GM19240 (cell line): ENCODE measurements around the gene HLA-DRB5.
"Not testable (repeated sequence)": the region's sequence is repeated elsewhere in the genome, so short reads cannot be mapped to it uniquely, and the experiment has no call there.

Experiments
- DNase-seq: peaks from one replicate; pipeline ENCODE4 v3.0.0; 2011; ENCODE audit warnings: low spot score; ENCODE audit not compliant: insufficient read length

Gene HLA-DRB5

DNA sequence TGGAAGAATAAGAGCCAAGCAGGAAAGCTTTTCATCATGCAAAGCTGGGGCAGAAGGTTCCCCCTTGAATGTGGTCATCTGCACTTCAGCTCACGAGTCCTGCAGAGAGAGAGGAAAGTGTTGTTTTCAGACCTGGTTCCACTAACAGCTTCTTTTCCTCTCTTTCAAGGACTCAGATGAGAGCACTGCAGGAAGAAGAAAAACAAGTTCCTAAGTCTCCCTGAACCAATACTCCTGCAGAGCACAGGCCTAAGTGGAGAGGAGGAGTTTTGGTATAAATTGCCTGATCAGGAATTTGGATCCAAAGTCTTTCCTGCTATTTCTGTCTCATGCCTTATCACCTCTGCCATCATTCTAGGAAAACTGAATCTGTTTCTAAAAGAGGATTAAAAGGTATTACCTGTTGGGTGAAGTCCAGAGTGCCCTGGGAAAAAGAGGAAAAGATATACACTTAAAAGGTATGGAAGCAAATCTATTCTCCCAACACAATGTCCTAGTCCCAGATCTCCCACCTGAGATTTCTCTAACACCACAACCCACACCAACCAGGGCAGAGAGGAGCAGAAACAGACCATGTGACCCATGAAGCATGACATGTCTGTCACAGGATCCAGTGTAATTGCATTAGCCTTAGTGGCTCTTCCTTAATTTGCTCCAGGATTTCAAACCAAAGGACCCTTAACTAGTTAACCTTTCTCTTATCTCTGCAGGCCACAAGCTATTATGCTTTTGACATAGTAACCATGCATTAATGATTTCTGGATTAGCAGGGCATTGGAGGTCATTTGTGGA, 12.2 kb downstream of the HLA-DRB5 start:
- no peak for DNase-seq

DNA sequence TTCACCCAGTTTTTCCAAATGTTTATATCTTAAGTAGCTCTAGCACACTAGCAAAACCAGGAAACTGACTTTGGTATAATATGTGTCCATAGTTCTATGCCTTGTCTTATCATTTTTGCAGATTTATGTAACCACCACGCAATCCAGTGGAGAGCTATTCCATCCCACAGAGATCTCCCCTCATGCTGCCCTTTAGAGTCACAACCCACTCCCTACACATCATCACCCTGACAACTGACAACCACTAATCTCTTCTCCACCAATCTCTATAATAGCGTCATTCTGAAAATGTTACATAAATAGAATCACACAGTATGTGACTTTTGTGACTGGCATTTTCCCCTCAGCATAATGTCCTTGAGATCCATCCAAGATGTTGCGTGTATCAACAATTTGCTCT, 29.1 kb downstream of the HLA-DRB5 start:
- no peak for DNase-seq

DNA sequence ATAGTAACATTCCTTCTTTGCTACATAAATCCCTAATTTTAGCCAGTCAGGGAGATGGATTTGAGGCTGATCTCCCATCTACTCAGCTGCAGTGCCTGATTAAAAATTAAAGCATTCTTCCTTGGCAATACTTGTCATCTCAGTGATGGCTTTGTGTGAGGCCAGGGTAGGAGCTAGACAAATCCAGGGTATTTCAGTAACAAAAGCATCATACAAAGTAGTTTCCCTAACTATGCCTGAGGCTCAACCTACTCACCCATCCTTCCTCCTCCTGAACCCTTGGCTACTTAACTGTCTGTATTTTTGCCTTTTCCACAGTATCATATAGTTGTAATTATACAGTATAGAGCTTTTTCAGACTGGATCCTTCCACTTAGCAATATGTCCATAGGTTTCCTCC, 37.7 kb downstream of the HLA-DRB5 start:
- DNase-seq: no peak

DNA sequence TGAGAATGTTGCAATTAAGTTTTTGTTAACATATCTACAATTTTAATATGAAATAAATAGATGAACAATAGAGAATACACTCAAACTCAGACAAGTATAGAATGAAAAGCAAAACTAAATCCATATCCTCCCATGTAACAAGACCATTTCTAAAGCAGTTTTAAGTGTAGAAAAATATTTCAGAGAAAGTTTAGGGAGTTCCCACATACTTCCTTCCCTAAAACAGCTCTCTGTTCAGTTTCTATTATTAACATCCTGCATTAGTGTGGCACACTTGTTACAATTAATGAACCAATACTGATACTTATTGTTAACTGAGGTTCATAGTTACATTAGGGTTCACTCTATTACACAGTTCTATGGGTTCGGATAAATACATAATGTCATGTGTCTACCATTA, 38.4 kb downstream of the HLA-DRB5 start:
- DNase-seq: no peak

DNA sequence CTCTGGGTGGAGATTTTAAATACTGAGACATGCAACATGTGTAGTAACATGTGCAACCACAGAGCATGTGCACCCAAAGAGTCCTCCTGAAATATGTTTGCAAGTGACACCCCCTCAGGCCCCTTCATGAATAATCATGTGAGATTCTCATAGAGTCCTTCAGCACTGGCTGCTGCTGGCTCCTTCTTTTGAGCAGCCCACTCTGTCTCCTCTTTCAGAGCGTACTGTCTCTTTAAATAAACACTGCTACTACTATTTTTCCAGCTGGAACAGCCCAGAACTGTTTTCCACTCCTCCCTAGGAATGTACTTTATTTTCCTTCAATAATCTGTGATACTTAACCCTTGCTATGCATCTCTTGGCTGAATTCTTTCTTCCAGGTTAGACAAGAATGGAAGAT, 42.0 kb downstream of the HLA-DRB5 start:
- DNase-seq: no peak

DNA sequence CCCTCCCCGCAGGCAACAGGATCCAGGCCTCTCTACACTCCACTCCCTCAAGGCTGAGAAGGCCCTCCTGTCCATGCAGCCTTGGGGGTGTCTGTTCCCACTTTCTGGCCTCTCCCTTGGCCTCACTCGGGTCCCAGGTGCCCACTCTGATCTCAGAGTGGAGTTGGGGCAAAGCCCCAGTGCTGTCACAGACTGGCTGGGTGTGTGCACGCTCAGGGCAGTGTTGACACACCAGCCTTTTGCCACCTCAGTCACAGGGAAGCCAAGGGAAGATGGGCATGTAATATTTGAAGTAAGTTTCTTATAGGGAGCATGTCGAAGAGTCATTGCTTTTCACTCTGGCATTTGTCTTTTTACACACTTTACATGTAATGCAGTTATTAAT, 45.5 kb downstream of the HLA-DRB5 start:
- no peak for DNase-seq

DNA sequence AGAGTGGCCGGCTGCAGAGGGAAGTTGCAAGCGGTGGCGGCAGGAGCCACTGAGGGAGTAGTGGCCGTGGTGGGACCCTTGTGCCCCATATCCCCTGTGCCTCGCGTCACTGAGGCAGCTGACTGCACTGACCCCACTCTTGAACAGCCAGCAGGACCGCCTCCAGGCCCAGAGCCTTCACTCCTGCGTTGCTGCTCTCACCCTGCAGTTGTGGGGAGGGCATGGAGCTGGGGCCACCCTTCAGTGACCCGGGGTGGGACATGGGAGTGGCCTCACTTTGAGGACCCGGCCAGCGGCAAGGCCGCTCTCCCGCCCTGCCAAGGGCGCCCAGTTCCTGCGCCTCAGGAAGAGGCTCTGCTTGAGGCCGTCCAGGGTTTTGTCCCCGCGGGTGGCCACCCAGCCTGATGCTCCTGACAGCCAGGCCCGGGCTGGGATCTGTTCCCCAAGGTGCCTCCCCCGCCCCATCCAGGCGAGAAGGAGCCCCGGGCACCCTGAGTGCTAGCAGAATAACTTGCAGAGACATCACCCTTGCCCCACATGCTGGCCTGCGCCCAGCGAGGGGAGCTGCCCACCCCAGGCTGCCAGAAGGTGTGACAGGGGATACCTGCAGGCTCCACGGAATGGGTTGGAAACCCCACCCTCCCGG, 46.0 kb downstream of the HLA-DRB5 start:
- no peak for DNase-seq

DNA sequence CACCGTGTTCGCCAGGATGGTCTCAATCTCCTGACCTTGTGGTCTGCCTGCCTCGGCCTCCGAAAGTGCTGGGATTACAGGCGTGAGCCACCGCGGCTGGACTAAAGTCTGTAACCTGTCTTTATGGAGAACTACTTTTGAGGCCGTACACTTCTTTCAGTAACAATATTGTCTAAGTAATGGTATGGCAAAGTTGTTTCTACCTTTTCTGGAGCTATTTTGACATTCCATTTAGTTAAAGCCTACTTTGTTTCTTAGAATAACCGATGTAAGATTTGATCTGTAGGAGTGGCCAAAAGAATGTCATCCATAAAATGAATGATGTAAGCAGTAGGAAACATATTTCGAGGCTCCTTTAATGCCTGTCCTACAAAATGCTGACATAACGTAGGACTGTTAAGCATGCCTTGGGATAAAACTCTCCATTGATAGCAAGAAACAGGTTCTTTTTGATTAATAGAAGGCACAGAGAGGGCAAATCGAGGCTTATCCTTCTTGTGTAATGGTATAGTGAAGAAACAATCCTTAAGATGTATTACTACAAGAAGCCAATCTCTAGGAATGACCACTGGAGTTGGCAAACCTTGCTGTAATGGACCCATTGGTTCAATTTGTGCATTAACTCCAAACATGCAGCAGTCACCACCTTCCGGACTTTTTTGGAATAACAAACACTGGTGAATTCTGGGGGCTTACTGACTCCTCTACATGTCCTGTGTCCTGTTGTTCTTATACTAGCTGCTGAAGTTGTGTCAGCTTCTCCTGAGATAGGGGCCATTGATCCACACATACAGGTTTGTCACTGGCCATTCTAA, 54.5 kb downstream of the HLA-DRB5 start:
- no peak for DNase-seq

DNA sequence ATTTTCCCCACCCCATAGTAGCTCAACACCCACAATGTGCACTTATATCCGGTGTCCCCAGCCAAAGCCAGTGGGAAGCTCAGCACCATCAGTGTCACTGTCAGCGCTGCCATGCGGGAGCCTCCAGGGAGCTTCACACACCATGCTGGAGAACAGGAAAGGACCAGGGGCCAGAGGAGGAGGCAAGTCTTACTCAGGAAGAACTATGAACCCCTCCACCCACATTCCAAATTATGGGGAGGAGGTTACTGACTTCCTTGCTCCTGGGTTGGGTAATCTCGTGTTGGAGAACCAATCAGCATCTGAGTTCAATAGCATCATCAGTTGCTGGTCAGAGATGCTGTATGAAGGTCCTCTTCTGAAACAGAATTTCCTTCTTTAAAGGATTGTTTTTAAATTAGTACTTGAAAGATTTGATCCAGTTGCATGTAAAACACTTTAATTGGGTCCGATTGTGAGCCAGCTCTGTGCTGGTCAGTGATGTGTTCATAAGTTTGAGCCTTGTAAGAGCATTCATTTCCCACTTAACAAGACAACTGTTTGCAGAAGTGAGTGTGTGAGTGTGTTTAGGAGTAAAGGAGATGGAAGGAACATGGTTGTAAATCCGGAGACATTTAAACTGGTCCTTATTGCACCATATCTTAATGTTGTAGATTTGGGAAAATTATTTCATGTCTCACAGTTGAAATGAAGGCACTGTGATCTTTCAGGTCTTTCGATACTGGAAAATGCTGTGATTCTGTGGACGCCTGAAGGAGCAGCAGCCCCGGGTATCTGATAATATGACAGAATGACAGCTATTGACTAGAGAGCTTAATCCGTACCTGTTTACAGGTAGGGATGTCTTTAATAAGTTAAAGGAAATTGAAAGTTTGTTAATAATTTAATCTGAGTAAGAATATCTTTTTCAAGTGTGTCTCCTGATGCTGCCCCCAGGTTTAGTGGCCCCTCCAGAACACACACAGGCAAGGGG, 56.4 kb downstream of the HLA-DRB5 start:
- not testable (repeated sequence) for DNase-seq

DNA sequence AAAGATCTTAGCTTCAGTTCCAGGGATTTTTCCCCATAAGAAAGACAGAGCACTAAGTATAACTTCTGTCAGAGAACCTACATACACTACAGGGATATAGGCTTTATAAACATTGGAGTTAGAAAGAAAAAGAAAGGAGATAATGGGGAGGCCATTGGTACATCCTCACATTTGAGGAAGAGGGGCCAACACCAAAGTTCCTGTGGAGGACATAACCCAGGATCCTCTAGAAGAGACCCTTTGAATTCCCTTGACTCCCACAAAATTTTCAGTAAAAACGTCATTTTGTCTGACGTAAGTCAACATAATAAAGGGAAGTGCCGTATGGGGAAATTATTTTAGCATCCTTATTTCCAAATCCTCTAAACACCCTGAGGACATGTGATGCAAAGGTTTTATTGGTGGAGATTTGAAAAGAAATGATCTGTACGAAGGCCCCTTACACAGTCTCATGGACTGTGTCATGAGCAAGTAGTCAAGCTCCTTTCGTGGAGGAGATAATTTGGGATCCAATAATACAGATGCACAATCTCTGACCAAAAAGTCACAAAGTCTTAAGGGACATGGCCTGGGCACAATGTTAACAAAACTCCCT, 57.2 kb downstream of the HLA-DRB5 start:
- no peak for DNase-seq

DNA sequence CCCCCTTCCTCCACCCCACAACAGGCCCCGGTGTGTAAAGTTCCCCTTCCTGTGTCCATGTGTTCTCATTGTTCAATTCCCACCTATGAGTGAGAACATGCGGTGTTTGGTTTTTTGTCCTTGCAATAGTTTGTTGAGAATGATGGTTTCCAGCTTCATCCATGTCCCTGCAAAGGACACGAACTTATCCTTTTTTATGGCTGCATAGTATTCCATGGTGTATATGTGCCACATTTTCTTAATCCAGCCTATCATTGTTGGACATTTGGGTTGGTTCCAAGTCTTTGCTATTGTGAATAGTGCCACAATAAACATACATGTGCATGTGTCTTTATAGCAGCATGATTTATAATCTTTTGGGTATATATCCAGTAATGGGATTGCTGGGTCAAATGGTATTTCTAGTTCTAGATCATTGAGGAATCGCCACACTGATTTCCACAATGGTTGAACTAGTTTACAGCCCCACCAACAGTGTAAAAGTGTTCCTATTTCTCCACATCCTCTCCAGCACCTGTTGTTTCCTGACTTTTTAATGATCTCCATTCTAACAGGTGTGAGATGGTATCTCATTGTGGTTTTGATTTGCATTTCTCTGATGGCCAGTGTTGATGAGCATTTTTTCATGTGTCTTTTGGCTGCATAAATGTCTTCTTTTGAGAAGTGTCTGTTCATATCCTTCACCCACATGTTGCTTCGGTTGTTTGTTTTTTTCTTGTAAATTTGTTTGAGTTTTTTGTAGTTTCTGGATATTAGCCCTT, 62.2 kb downstream of the HLA-DRB5 start:
- not testable (repeated sequence) for DNase-seq
